WERI-Rb-1 (cell line): Measurements from ENCODE around the gene TMPRSS11B.

Experiments used
- DNase-seq: peaks from one replicate; pipeline ENCODE4 v3.0.0-alpha.2; 2020
- H3K27ac ChIP-seq: fragments of 250-450 bp; sonication (Bioruptor Pico); 2 replicates; pipeline ENCODE4 v1.5.1; 2020; ENCODE audit warnings: mild to moderate bottlenecking, moderate library complexity
- H3K27me3 ChIP-seq: fragments of 250-450 bp; sonication (Bioruptor Pico); 2 replicates; pipeline ENCODE4 v1.5.1; 2021; ENCODE audit warnings: mild to moderate bottlenecking, low read depth, moderate library complexity; ENCODE audit not compliant: insufficient read depth, severe bottlenecking
- H3K36me3 ChIP-seq: fragments of 250-450 bp; sonication (Bioruptor Pico); 2 replicates; pipeline ENCODE4 v1.5.1; 2020; ENCODE audit warnings: mild to moderate bottlenecking, moderate library complexity
- H3K4me3 ChIP-seq: 2 replicates; pipeline ENCODE4 v1.5.1; 2011; ENCODE audit warnings: low read depth, mild to moderate bottlenecking, control low read depth, low read length
- H3K9me3 ChIP-seq: fragments of 250-450 bp; sonication (Bioruptor Pico); 2 replicates; pipeline ENCODE4 v1.5.1; 2021; ENCODE audit warnings: mild to moderate bottlenecking, moderate library complexity; ENCODE audit not compliant: severe bottlenecking
- TF ChIP-seq, protein P1 (sequence below): IDR thresholded peaks from 2 replicates; pipeline ENCODE4 v1.5.1; 2011; ENCODE audit warnings: low read depth, mild to moderate bottlenecking, control low read depth, inconsistent platforms, low read length

Gene TMPRSS11B

DNA sequence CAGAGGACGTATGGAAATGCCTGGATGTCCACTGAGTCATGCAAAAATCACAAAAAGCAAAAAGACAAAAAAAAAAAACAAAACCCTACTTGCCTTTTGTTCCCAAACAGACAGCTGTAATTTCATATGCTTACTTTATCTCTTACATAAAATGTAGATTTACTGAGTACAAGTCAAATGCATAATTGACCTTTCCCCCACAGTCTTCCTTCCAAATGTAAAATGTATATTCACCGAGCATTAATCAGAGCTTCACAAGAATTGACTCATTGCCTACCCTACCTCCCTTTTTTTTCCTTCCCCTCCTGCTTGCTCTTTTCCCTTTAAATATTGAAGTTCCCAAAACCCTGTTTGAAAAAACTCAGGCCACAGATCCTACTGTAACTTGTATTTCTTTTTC lies 32.5 kb upstream of the TMPRSS11B start:
- TF ChIP-seq, protein P1, sequence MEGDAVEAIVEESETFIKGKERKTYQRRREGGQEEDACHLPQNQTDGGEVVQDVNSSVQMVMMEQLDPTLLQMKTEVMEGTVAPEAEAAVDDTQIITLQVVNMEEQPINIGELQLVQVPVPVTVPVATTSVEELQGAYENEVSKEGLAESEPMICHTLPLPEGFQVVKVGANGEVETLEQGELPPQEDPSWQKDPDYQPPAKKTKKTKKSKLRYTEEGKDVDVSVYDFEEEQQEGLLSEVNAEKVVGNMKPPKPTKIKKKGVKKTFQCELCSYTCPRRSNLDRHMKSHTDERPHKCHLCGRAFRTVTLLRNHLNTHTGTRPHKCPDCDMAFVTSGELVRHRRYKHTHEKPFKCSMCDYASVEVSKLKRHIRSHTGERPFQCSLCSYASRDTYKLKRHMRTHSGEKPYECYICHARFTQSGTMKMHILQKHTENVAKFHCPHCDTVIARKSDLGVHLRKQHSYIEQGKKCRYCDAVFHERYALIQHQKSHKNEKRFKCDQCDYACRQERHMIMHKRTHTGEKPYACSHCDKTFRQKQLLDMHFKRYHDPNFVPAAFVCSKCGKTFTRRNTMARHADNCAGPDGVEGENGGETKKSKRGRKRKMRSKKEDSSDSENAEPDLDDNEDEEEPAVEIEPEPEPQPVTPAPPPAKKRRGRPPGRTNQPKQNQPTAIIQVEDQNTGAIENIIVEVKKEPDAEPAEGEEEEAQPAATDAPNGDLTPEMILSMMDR: no peak
- Histone ChIP-seq H3K27me3 (no peaks in the 10 kb centered on the region), H3K4me3 (no peak overlapping the region), H3K36me3 (no peaks in the 10 kb centered on the region), H3K9me3 (no peaks in the 10 kb centered on the region), H3K27ac (no peak overlapping the region)
- no peak for DNase-seq

DNA sequence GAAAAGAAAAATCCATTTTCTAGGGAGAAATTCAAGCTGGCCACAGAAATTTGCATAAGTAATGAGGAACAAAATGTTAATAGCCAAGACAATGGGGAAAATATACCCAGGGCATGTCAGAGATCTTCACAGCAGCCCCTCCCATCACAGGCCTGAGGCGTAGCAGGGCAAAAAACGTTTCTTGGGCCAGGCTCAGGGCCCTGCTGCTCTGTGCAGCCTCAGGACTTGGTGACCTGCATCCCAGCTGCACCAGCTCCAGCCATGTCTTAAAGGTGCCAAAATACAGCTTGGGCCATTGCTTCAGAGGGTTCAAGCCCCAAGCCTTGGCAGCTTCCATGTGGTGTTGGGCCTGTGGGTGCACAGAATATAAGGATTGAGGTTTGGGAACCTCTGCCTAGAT lies 32.1 kb upstream of the TMPRSS11B start:
- Histone ChIP-seq H3K4me3 (no peak overlapping the region), H3K27ac (no peak overlapping the region), H3K27me3 (no peaks in the 10 kb centered on the region), H3K36me3 (no peaks in the 10 kb centered on the region), H3K9me3 (no peaks in the 10 kb centered on the region)
- no peak for DNase-seq
- TF ChIP-seq, protein P1: no peak

DNA sequence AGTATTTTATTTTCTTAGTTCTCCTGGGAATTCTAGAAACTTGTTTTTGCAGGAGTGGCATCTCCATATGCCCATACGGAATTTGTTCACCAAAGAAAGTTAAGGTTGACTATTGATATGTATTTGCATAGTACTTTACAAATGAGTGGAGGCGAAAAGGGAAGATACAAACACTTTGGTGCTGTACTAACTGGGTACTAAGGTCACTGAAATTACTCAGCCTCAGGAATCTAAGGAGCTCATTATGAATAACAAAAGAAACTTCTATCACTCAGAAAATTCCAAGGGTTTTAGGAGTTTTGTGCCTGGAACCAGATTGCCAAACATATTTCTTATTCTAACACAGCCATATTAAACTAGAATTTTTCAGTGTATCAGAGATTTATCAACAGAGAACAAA lies 27.4 kb upstream of the TMPRSS11B start:
- DNase-seq: no peak
- Histone ChIP-seq H3K27ac (no peak overlapping the region), H3K9me3 (no peaks in the 10 kb centered on the region), H3K36me3 (no peaks in the 10 kb centered on the region), H3K4me3 (no peak overlapping the region), H3K27me3 (no peaks in the 10 kb centered on the region)
- TF ChIP-seq, protein P1: no peak

DNA sequence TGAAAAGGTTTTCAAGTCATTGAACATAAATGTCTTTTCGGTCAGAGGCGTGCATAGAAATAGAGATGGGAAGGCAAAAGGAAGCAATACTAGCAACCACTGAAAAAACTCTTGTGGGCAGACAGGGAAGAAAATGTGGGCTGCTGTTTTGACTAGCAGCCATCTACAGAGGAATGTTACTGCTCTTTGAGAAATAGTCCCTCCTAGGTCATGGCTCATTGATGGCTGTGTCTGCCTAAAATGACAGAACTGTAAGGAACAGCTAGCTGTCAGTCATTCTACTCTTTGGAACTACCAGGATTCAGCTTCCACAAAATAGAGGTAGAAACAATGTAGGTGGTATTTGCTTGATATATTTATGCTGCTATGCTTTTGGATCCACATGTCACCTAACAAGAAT lies 26.9 kb upstream of the TMPRSS11B start:
- no peak overlapping the region for H3K4me3 ChIP-seq
- TF ChIP-seq, protein P1: no peak
- H3K27me3 ChIP-seq: no peaks in the 10 kb centered on the region
- no peak for DNase-seq
- H3K27ac ChIP-seq: no peak overlapping the region
- no peaks in the 10 kb centered on the region for H3K9me3 ChIP-seq
- no peaks in the 10 kb centered on the region for H3K36me3 ChIP-seq

DNA sequence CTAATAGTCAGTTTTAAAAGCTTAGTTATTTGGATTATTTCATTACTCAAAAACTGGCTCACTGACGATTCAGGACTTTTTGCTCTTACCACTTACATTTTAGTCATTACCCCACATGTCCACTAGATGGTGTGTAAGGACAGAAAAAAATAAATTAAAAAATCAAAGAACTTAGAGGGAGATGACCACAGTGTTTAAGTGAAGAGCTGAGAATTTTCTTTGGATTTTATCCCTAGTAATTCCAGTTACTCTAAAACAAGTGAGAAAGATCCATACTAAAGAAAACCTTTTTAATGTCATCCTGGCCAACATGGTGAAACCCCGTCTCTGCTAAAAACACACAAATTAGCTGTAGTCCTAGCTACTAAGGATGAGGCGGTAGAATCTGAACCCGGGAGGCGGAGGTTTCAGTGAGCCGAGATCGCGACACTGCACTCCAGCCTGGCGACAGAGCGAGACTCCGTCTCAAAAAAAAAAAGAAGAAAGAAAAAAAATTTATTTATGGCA lies 26.4 kb upstream of the TMPRSS11B start:
- H3K27ac ChIP-seq: no peak overlapping the region
- H3K36me3 ChIP-seq: no peaks in the 10 kb centered on the region
- no peak for DNase-seq
- TF ChIP-seq, protein P1: 0 out of 2 replicates have a peak, but pooled peaks have one; percentile 15
- H3K4me3 ChIP-seq: no peak overlapping the region
- no peaks in the 10 kb centered on the region for H3K27me3 ChIP-seq
- no peaks in the 10 kb centered on the region for H3K9me3 ChIP-seq

DNA sequence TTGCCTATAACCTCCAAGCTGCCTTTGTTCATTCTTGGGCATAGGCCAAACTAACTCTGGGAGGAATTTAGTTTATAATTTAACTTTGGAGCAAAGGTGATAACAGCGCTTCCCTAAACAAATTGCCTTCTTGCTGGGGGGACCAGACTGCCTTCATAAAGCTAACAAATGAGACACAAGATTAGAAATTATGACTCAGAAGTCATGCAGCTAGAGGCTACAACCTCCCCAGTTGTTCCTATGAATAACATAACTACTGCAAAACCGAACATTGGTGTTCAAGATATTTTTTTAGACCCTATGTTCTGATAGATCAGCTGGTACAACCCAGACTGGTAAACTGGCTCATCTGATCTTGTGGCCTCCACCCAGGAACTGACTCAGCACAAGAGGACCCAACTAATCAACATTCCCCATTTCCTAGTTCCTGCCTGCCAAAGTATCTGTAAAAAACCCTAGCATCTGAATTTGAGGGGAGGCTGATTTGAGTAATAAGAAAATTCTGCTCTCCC lies 22.0 kb upstream of the TMPRSS11B start:
- Histone ChIP-seq H3K9me3 (no peaks in the 10 kb centered on the region), H3K36me3 (no peaks in the 10 kb centered on the region), H3K27ac (no peak overlapping the region), H3K4me3 (no peak overlapping the region), H3K27me3 (no peaks in the 10 kb centered on the region)
- DNase-seq: no peak
- TF ChIP-seq, protein P1: no peak
